ENCODE results near the gene MORN5.

- TF ChIP-seq GATA2 (IDR thresholded peaks at IDR 0.05; ENCODE audit: low read depth, low read length) = no peak
- no peak for TF ChIP-seq GATA3 (IDR thresholded peaks at IDR 0.05; ENCODE audit: low read depth, low read length)
These were observed 37.2 kb upstream of the MORN5 start for GRCh38 chr9:122122468-122122867.

Data from SH-SY5Y (cell line).